Measurements from ENCODE around the gene SS18. TPM values are rescaled to one million over a fixed set of nuclear protein-coding genes. Genes with fewer than 3 reads are reported as not detected.

Gene SS18
- total and polyA plus RNA-seq, 2 donors (not counting 1 experiment from before 2014, with no cell fraction given): 62.4 to 114 TPM

- CTCF ChIA-PET: no interaction called here
- Mint-ChIP-seq H3K4me3 (no peak overlapping the region), H3K27ac (no peak overlapping the region), H3K27me3 (no peaks in the 10 kb centered on the region), H3K4me1 (no peaks in the 10 kb centered on the region), H3K9me3 (ENCODE audit: insufficient read depth) (no peaks in the 10 kb centered on the region)
- Histone ChIP-seq H3K9me3 (ENCODE audit: control extremely low read depth in 1 of 3, control insufficient read depth in 2 of 3, insufficient read depth in 1 of 3, low read length in 2 of 3) (no peaks in the 10 kb centered on the region), H2AFZ (ENCODE audit: insufficient read depth, low read depth, low read length, poor library complexity, severe bottlenecking) (no peak overlapping the region), H3K9ac (ENCODE audit: low read length) (no peak overlapping the region), H3K36me3 (replicated peaks in 1 of 2; ENCODE audit: control extremely low read depth in 1 of 2, control insufficient read depth in 1 of 2, extremely low read depth in 1 of 2, insufficient read depth in 2 of 2, low read length in 1 of 2) (peaks cover 8 to 64% of the 10 kb centered on the region in 2 experiments), H4K20me1 (ENCODE audit: control insufficient read depth, insufficient read depth, low read length, poor library complexity, severe bottlenecking) (peaks cover 3% of the 10 kb centered on the region), H3K4me1 (ENCODE audit: control insufficient read depth in 2 of 2, insufficient read depth in 2 of 2, low read length in 2 of 2) (no peaks in the 10 kb centered on the region), H3K79me2 (ENCODE audit: control insufficient read depth, insufficient read depth, low read length) (no peaks in the 10 kb centered on the region), H3K4me2 (replicated peaks; ENCODE audit: low read depth, low read length, poor library complexity, severe bottlenecking) (no peak overlapping the region), H3K4me3 (ENCODE audit: control extremely low read depth in 1 of 5, extremely low read depth in 1 of 5, insufficient read depth in 1 of 5, low read depth in 2 of 5, low read length in 4 of 5) (no peak overlapping the region), H3K27ac (ENCODE audit: low read length in 2 of 2) (no peak overlapping the region), H3K27me3 (replicated peaks in 1 of 4; ENCODE audit: control extremely low read depth in 1 of 4, control insufficient read depth in 3 of 4, insufficient read depth in 4 of 4, low read length in 3 of 4) (no peaks in the 10 kb centered on the region)
- ATAC-seq (ENCODE audit: low read depth): no peak
- POLR2A ChIA-PET: no interaction called here
- WGBS (ENCODE audit: insufficient coverage): 90% methylated on average over 2 of the region's 5 CpGs
- intact Hi-C loops (cut with micrococcal nuclease): loop anchor here (5.0 kb wide), 1 partner anchor 32 kb away; no protein-coding TSS in a partner anchor
- TF ChIP-seq EZH2 (IDR thresholded peaks at IDR 0.05; ENCODE audit: borderline replicate concordance, insufficient read depth, low read depth, low read length, poor library complexity, severe bottlenecking): no peak
- no peak for TF ChIP-seq CTCF (IDR thresholded peaks at IDR 0.05)
- DNase-seq: no peak
These were observed 55.4 kb downstream of the SS18 start for GRCh38 chr18:26034850-26035497.

DNA sequence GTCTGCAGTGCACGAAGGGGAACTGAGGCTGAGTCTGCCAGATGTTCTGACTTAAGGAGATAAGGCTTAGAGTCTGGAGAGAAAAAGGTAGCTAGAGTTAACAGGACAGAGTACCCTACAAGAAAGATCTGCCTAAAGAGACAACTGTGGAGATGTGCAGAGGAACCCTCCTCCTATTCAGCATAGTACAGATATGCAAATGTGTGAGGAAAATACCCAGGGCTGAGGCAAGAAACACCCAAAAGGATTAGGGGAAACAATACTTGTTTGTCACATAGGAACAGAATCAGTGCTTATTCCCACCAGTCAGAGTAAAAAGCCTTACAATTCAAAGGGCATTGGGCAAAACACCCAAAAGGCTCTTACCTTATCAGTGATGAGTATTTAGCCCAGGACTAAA, 67.8 kb downstream of the SS18 start:
- Histone ChIP-seq H3K4me2 (replicated peaks; ENCODE audit: low read depth, low read length, poor library complexity, severe bottlenecking) (no peak overlapping the region), H3K27me3 (replicated peaks in 1 of 4; ENCODE audit: control extremely low read depth in 1 of 4, control insufficient read depth in 3 of 4, insufficient read depth in 4 of 4, low read length in 3 of 4) (no peaks in the 10 kb centered on the region), H3K4me3 (ENCODE audit: control extremely low read depth in 1 of 5, extremely low read depth in 1 of 5, insufficient read depth in 1 of 5, low read depth in 2 of 5, low read length in 4 of 5) (no peak overlapping the region), H3K9me3 (ENCODE audit: control extremely low read depth in 1 of 3, control insufficient read depth in 2 of 3, insufficient read depth in 1 of 3, low read length in 2 of 3) (no peaks in the 10 kb centered on the region), H4K20me1 (ENCODE audit: control insufficient read depth, insufficient read depth, low read length, poor library complexity, severe bottlenecking) (peaks cover 3% of the 10 kb centered on the region), H3K4me1 (ENCODE audit: control insufficient read depth in 2 of 2, insufficient read depth in 2 of 2, low read length in 2 of 2) (no peaks in the 10 kb centered on the region), H3K36me3 (replicated peaks in 1 of 2; ENCODE audit: control extremely low read depth in 1 of 2, control insufficient read depth in 1 of 2, extremely low read depth in 1 of 2, insufficient read depth in 2 of 2, low read length in 1 of 2) (peaks cover 7 to 61% of the 10 kb centered on the region in 2 experiments), H3K79me2 (ENCODE audit: control insufficient read depth, insufficient read depth, low read length) (no peaks in the 10 kb centered on the region), H2AFZ (ENCODE audit: insufficient read depth, low read depth, low read length, poor library complexity, severe bottlenecking) (no peak overlapping the region), H3K9ac (ENCODE audit: low read length) (no peak overlapping the region), H3K27ac (ENCODE audit: low read length in 2 of 2) (no peak overlapping the region)
- ATAC-seq (ENCODE audit: low read depth): no peak
- Mint-ChIP-seq H3K9me3 (ENCODE audit: insufficient read depth) (peaks cover 3% of the 10 kb centered on the region), H3K27ac (no peak overlapping the region), H3K4me1 (peaks cover 9% of the 10 kb centered on the region), H3K27me3 (no peaks in the 10 kb centered on the region), H3K4me3 (no peak overlapping the region)
- CTCF ChIA-PET: no interaction called here
- TF ChIP-seq CTCF (IDR thresholded peaks at IDR 0.05): no peak
- TF ChIP-seq EZH2 (IDR thresholded peaks at IDR 0.05; ENCODE audit: borderline replicate concordance, insufficient read depth, low read depth, low read length, poor library complexity, severe bottlenecking): no peak
- no peak for DNase-seq
- WGBS (ENCODE audit: insufficient coverage): no CpG with 5 or more reads among the region's 1 CpG
- intact Hi-C loops (cut with micrococcal nuclease): no loop called here
- POLR2A ChIA-PET: no interaction called here

Measured in B cell (primary cell).